Measurements from ENCODE around the gene PYY.

Gene PYY

GRCh38 chr17:43915559-43915958 lies 38.2 kb downstream of the PYY start:
- no peak for DNase-seq (ENCODE audit: low read depth, low spot score)

- DNase-seq (ENCODE audit: low read depth, low spot score): no peak
Observed at GRCh38 chr17:43914451-43914850, 39.3 kb downstream of the PYY start.

- no peak for DNase-seq (ENCODE audit: low read depth, low spot score)
Observed at GRCh38 chr17:43913584-43913983, 40.2 kb downstream of the PYY start.

GRCh38 chr17:43912635-43913304 lies 41.0 kb downstream of the PYY start:
- DNase-seq (ENCODE audit: low read depth, low spot score): no peak

- DNase-seq (ENCODE audit: low read depth, low spot score): no peak
Observed at GRCh38 chr17:43911904-43912303, 41.8 kb downstream of the PYY start.

GRCh38 chr17:43909537-43910231 lies 44.1 kb downstream of the PYY start:
- DNase-seq (ENCODE audit: low read depth, low spot score): no peak

- DNase-seq (ENCODE audit: low read depth, low spot score): peak; percentile 85
Observed at GRCh38 chr17:43907998-43908721, 45.6 kb downstream of the PYY start.

GRCh38 chr17:43907425-43907981 lies 46.2 kb downstream of the PYY start, which contains the start of gene MPP2:
Gene MPP2 (minus strand): TSS chr17:43907536. CDS start chr17:43904460, 3,076 bp downstream.
- peak; percentile 91 for DNase-seq (ENCODE audit: low read depth, low spot score)

- peak; percentile 53 for DNase-seq (ENCODE audit: low read depth, low spot score)
Observed at GRCh38 chr17:43906951-43907424, 46.8 kb downstream of the PYY start.

- DNase-seq (ENCODE audit: low read depth, low spot score): peak; percentile 87
Observed at GRCh38 chr17:43905985-43906852, 47.5 kb downstream of the PYY start.

- no peak for DNase-seq (ENCODE audit: low read depth, low spot score)
Observed at GRCh38 chr17:43905400-43905984, 48.2 kb downstream of the PYY start.

All from ELF-1 (cell line).